Measurements from ENCODE around the gene KCNQ1.

DNA sequence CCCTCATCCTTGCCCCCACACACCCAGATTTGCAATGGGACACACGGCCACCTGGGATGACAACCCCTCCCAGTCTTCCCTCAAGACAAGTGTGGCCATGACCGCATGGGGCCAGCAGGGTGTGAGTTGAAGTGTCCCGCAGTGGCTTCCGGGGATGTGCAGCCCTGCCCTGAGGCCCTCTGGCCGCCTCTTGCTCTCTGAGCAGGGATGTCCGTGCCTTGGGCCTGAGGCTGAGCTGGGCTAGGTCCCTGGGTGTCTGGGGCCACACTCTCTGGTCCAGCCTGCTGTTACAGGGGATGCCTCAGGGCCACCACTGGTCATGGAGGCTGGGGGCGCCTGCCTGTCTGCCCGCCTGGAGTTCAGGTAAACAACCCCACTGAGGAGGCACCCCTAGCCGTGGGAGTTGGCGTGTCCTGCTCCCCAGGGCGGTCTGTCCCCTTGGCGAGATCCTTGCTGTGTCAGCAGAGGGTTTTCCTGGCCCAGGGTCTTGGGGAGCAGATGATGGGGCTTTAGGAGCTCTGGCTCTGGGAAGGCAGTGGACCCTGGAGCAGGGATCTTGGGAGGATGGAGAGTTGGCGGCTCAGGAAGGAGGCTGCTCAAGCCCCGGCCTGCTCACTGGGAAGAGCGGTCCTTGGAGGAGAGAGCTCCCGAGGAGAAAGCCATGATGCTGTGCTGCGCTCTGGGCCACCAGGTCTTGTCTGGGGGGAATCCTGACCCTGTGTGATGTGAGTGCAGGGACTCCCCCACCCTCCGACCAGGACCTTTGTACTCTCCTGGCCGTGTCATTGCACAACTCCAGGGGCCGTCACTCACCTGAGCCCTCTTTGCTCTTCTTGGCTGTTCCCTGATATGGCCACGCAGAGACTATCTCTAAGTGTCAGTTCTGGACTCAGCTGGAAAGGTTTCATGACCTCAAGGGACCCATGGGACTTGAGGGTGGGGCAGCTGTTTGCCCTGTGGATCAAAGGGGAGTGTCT is 67.9 kb downstream of the KCNQ1 start:
- no peak for TF ChIP-seq TAF1 (IDR thresholded peaks at IDR 0.05; ENCODE audit: low read depth)
- TF ChIP-seq, protein P1, sequence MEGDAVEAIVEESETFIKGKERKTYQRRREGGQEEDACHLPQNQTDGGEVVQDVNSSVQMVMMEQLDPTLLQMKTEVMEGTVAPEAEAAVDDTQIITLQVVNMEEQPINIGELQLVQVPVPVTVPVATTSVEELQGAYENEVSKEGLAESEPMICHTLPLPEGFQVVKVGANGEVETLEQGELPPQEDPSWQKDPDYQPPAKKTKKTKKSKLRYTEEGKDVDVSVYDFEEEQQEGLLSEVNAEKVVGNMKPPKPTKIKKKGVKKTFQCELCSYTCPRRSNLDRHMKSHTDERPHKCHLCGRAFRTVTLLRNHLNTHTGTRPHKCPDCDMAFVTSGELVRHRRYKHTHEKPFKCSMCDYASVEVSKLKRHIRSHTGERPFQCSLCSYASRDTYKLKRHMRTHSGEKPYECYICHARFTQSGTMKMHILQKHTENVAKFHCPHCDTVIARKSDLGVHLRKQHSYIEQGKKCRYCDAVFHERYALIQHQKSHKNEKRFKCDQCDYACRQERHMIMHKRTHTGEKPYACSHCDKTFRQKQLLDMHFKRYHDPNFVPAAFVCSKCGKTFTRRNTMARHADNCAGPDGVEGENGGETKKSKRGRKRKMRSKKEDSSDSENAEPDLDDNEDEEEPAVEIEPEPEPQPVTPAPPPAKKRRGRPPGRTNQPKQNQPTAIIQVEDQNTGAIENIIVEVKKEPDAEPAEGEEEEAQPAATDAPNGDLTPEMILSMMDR (IDR thresholded peaks at IDR 0.05; ENCODE audit: poor library complexity, severe bottlenecking) = no peak
- no peak for TF ChIP-seq EZH2 (IDR thresholded peaks at IDR 0.05; ENCODE audit: borderline replicate concordance, insufficient read depth, low read length, poor library complexity, severe bottlenecking)
- no peak for TF ChIP-seq EP300 (conservative IDR thresholded peaks at IDR 0.05; ENCODE audit: poor library complexity, severe bottlenecking)
- no peak for TF ChIP-seq RAD21 (conservative IDR thresholded peaks at IDR 0.05)
- TF ChIP-seq, protein P2, sequence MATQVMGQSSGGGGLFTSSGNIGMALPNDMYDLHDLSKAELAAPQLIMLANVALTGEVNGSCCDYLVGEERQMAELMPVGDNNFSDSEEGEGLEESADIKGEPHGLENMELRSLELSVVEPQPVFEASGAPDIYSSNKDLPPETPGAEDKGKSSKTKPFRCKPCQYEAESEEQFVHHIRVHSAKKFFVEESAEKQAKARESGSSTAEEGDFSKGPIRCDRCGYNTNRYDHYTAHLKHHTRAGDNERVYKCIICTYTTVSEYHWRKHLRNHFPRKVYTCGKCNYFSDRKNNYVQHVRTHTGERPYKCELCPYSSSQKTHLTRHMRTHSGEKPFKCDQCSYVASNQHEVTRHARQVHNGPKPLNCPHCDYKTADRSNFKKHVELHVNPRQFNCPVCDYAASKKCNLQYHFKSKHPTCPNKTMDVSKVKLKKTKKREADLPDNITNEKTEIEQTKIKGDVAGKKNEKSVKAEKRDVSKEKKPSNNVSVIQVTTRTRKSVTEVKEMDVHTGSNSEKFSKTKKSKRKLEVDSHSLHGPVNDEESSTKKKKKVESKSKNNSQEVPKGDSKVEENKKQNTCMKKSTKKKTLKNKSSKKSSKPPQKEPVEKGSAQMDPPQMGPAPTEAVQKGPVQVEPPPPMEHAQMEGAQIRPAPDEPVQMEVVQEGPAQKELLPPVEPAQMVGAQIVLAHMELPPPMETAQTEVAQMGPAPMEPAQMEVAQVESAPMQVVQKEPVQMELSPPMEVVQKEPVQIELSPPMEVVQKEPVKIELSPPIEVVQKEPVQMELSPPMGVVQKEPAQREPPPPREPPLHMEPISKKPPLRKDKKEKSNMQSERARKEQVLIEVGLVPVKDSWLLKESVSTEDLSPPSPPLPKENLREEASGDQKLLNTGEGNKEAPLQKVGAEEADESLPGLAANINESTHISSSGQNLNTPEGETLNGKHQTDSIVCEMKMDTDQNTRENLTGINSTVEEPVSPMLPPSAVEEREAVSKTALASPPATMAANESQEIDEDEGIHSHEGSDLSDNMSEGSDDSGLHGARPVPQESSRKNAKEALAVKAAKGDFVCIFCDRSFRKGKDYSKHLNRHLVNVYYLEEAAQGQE (IDR thresholded peaks at IDR 0.05; ENCODE audit: borderline replicate concordance) = no peak

All from neural cell (in vitro differentiated cells).